ENCODE data around the gene SPATA46. TPM values are rescaled to one million over a fixed set of nuclear protein-coding genes. Genes with fewer than 3 reads are reported as not detected.
"Not testable (repeated sequence)": the region's sequence is repeated elsewhere in the genome, so short reads cannot be mapped to it uniquely, and the experiment has no call there.

SPATA46 gene
- total RNA-seq, 4 donors from 2014 or later, result not detected

- H3K36me3 ChIP-seq, result no peaks in the 10 kb centered on the region
- no peaks in the 10 kb centered on the region for H3K9me3 ChIP-seq
- no peak for DNase-seq (ENCODE audit: low spot score in 2 of 2)
- H3K4me3 ChIP-seq, result no peak overlapping the region
- H3K27me3 ChIP-seq, result no peaks in the 10 kb centered on the region
- 54% methylated on average over 5 of the region's 5 CpGs for WGBS
- no peak for TF ChIP-seq POLR2A (IDR thresholded peaks at IDR 0.05)
- TF ChIP-seq, protein P1, sequence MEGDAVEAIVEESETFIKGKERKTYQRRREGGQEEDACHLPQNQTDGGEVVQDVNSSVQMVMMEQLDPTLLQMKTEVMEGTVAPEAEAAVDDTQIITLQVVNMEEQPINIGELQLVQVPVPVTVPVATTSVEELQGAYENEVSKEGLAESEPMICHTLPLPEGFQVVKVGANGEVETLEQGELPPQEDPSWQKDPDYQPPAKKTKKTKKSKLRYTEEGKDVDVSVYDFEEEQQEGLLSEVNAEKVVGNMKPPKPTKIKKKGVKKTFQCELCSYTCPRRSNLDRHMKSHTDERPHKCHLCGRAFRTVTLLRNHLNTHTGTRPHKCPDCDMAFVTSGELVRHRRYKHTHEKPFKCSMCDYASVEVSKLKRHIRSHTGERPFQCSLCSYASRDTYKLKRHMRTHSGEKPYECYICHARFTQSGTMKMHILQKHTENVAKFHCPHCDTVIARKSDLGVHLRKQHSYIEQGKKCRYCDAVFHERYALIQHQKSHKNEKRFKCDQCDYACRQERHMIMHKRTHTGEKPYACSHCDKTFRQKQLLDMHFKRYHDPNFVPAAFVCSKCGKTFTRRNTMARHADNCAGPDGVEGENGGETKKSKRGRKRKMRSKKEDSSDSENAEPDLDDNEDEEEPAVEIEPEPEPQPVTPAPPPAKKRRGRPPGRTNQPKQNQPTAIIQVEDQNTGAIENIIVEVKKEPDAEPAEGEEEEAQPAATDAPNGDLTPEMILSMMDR (IDR thresholded peaks at IDR 0.05), result peak in 1 of 2 donors; percentile 33
- H3K4me1 ChIP-seq, result no peaks in the 10 kb centered on the region
- H3K27ac ChIP-seq, result no peak overlapping the region
These were observed 18.9 kb downstream of the SPATA46 start for GRCh38 chr1:162357681-162358266.

DNA sequence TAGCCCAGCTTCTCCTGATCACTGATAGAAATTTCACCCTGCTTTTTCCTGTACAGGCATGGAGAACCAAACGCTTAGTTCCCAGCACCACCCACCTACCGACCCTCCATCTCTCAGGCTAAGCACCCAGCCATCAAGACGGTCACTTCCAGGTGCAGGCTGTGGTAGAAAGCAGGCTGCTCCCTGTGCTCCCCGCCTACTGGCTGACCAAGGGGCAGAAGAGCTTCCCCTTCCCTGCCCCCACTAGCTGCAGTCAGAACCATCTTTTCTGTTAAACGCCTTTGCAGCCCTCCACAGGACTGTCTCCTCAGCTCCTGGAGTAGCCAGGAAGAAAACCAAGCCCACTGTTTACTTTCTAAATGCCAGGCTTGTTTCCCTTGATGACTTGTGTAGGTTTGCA lies 23.0 kb downstream of the SPATA46 start:
- Histone ChIP-seq H3K36me3 (no peaks in the 10 kb centered on the region), H3K9me3 (no peaks in the 10 kb centered on the region), H3K4me3 (no peak overlapping the region), H3K27me3 (no peaks in the 10 kb centered on the region), H3K27ac (no peak overlapping the region), H3K4me1 (peaks cover 4% of the 10 kb centered on the region)
- WGBS, result 84% methylated on average over 5 of the region's 5 CpGs
- TF ChIP-seq POLR2A (IDR thresholded peaks at IDR 0.05) (no peak), POLR2AphosphoS5 (IDR thresholded peaks at IDR 0.05) (no peak), EP300 (IDR thresholded peaks at IDR 0.05) (no peak)
- TF ChIP-seq, protein P1 (IDR thresholded peaks at IDR 0.05), result no peak
- DNase-seq (ENCODE audit: low spot score in 2 of 2), result no peak

DNA sequence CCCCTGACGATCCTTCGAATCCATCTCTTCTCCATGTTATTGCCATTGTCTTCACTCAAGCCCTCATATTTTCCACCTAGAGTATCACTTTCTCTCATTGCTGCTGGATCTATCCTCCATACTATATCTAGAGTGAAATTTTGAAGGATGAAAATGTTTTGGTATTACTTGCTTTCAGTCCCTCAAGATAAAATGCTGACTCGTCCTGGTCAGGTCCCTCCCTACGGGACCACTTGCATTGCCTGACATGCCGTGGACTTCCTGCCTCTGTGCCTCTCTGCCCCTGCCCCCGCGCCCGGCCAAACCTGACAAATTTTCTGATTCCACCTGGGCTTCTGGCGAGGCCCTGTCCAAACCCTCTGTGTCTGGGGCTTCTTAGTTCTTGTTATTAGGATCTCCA lies 23.6 kb downstream of the SPATA46 start:
- no peaks in the 10 kb centered on the region for H3K9me3 ChIP-seq
- H3K27ac ChIP-seq, result no peak overlapping the region
- no peaks in the 10 kb centered on the region for H3K27me3 ChIP-seq
- TF ChIP-seq POLR2A (IDR thresholded peaks at IDR 0.05) (no peak), POLR2AphosphoS5 (IDR thresholded peaks at IDR 0.05) (no peak), EP300 (IDR thresholded peaks at IDR 0.05) (no peak)
- TF ChIP-seq, protein P1 (IDR thresholded peaks at IDR 0.05), result no peak
- no peak overlapping the region for H3K4me3 ChIP-seq
- WGBS, result 87% methylated on average over 9 of the region's 9 CpGs
- peaks cover 4% of the 10 kb centered on the region for H3K4me1 ChIP-seq
- no peaks in the 10 kb centered on the region for H3K36me3 ChIP-seq
- no peak for DNase-seq (ENCODE audit: low spot score in 2 of 2)

GRCh38 chr1:162351874-162352273 lies 24.8 kb downstream of the SPATA46 start:
- not testable (repeated sequence) for H3K36me3 ChIP-seq; DNase-seq (ENCODE audit: low spot score in 2 of 2); H3K27me3 ChIP-seq; H3K27ac ChIP-seq; H3K9me3 ChIP-seq; H3K4me1 ChIP-seq; H3K4me3 ChIP-seq
- 98% methylated on average over 3 of the region's 4 CpGs for WGBS

- 84% methylated on average over 6 of the region's 6 CpGs for WGBS
- DNase-seq (ENCODE audit: low spot score in 2 of 2), result no peak
- Histone ChIP-seq H3K27me3 (no peaks in the 10 kb centered on the region), H3K36me3 (no peaks in the 10 kb centered on the region), H3K9me3 (no peaks in the 10 kb centered on the region), H3K4me3 (no peak overlapping the region), H3K4me1 (peaks cover 4% of the 10 kb centered on the region), H3K27ac (no peak overlapping the region)
- TF ChIP-seq, protein P1 (IDR thresholded peaks at IDR 0.05), result no peak
- TF ChIP-seq POLR2A (IDR thresholded peaks at IDR 0.05) (no peak), POLR2AphosphoS5 (IDR thresholded peaks at IDR 0.05) (no peak), EP300 (IDR thresholded peaks at IDR 0.05) (no peak)
These were observed 25.3 kb downstream of the SPATA46 start for GRCh38 chr1:162351246-162351842.
